GM15510 (cell line): ENCODE data around the gene DAZ2.
"Not testable (repeated sequence)": the region's sequence is repeated elsewhere in the genome, so short reads cannot be mapped to it uniquely, and the experiment has no call there.

Source experiments
- POLR2A ChIP-seq: IDR thresholded peaks from 3 replicates; pipeline ENCODE4 v1.6.1; 2011; ENCODE audit warnings: borderline replicate concordance; ENCODE audit not compliant: insufficient read length; ENCODE audit errors: extremely low read depth

The DAZ2 gene, protein sequence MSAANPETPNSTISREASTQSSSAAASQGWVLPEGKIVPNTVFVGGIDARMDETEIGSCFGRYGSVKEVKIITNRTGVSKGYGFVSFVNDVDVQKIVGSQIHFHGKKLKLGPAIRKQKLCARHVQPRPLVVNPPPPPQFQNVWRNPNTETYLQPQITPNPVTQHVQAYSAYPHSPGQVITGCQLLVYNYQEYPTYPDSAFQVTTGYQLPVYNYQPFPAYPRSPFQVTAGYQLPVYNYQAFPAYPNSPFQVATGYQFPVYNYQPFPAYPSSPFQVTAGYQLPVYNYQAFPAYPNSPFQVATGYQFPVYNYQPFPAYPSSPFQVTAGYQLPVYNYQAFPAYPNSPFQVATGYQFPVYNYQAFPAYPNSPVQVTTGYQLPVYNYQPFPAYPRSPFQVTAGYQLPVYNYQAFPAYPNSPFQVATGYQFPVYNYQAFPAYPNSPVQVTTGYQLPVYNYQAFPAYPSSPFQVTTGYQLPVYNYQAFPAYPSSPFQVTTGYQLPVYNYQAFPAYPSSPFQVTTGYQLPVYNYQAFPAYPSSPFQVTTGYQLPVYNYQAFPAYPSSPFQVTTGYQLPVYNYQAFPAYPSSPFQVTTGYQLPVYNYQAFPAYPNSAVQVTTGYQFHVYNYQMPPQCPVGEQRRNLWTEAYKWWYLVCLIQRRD

DNA sequence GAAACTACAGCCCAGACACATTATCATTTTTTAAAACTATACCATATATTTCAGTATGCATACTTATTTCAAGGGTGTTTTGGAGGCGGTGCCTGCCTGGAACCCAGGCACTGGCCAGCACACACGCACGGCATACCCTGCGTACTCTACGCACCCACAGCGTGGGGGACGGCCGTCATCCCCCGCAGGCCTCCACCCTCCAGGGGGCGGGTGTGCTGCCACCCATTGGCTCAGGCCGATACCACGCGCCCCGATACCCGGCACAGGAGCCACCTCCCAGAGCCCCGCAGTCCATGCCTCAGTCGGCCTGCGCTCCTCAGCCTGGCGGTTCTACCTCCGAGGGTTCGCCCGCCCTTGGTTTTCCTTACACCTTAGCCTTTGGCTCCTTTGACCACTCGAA, at the start of gene DAZ2:
DAZ2 (plus strand) TSS at position 301 of the 400 bp plus-strand sequence. CDS start 208 bp downstream, outside the sequence.
- not testable (repeated sequence) for TF ChIP-seq POLR2A

DNA sequence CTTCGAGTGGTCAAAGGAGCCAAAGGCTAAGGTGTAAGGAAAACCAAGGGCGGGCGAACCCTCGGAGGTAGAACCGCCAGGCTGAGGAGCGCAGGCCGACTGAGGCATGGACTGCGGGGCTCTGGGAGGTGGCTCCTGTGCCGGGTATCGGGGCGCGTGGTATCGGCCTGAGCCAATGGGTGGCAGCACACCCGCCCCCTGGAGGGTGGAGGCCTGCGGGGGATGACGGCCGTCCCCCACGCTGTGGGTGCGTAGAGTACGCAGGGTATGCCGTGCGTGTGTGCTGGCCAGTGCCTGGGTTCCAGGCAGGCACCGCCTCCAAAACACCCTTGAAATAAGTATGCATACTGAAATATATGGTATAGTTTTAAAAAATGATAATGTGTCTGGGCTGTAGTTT, 20.4 kb upstream of the DAZ2 start, which contains the start of gene DAZ1:
DAZ1 (minus strand) TSS at position 101 of the 400 bp plus-strand sequence. CDS start 208 bp downstream, outside the sequence.
- not testable (repeated sequence) for TF ChIP-seq POLR2A
